Liver (tissue), 9 donors: ENCODE measurements around the gene PRAMEF20. TPM values are rescaled to one million over a fixed set of nuclear protein-coding genes. Genes with fewer than 3 reads are reported as not detected.
"Not testable (repeated sequence)": the region's sequence is repeated elsewhere in the genome, so short reads cannot be mapped to it uniquely, and the experiment has no call there.

Experiments used
- DNase-seq: peaks from one replicate; pipeline ENCODE4 v3.0.0-alpha.2; 2017; ENCODE audit warnings: low spot score
- H3K27ac ChIP-seq, 2 donors: one replicate each; pipeline ENCODE4 v1.7.0; 2013; ENCODE audit warnings: inconsistent platforms in 2 of 2, low read length in 2 of 2, control low read depth in 1 of 2, low read depth in 1 of 2, mild to moderate bottlenecking in 1 of 2
- H3K27me3 ChIP-seq, 4 donors: one replicate each; pipeline versions ENCODE4 v1.6.1 to v1.7.0; 2013; ENCODE audit warnings: low read length in 3 of 4, inconsistent platforms in 1 of 4, mild to moderate bottlenecking in 1 of 4, moderate library complexity in 1 of 4; ENCODE audit not compliant: control insufficient read depth in 4 of 4, insufficient read depth in 4 of 4
- H3K36me3 ChIP-seq, 4 donors: one replicate each; pipeline versions ENCODE4 v1.6.1 to v1.7.0; 2013; ENCODE audit warnings: low read length in 3 of 4, mild to moderate bottlenecking in 3 of 4, low read depth in 1 of 4, moderate library complexity in 1 of 4; ENCODE audit not compliant: control insufficient read depth in 4 of 4, insufficient read depth in 3 of 4
- H3K4me1 ChIP-seq, 4 donors: one replicate each; pipeline versions ENCODE4 v1.6.1 to v1.7.0; 2013; ENCODE audit warnings: low read length in 3 of 4, mild to moderate bottlenecking in 3 of 4, moderate library complexity in 1 of 4; ENCODE audit not compliant: control insufficient read depth in 4 of 4, insufficient read depth in 4 of 4
- H3K4me3 ChIP-seq, 3 donors: one replicate each; pipeline versions ENCODE4 v1.6.1 to v1.7.0; 2013; ENCODE audit warnings: low read length in 3 of 3, control low read depth in 1 of 3, low read depth in 1 of 3, mild to moderate bottlenecking in 1 of 3
- H3K9ac ChIP-seq, 2 donors: one replicate each; pipeline ENCODE4 v1.7.0; 2013; ENCODE audit warnings: low read length in 2 of 2, mild to moderate bottlenecking in 2 of 2, moderate library complexity in 2 of 2, control low read depth in 1 of 2, low read depth in 1 of 2
- H3K9me3 ChIP-seq, 4 donors: one replicate each; pipeline versions ENCODE4 v1.6.1 to v1.7.0; 2013; ENCODE audit warnings: low read length in 3 of 4; ENCODE audit not compliant: control insufficient read depth in 4 of 4
- RAD21 ChIP-seq, 2 donors: IDR thresholded peaks; 2 replicates each; pipeline ENCODE4 v1.6.1; 2016; ENCODE audit warnings: antibody characterized with exemption in 2 of 2, mild to moderate bottlenecking in 2 of 2
- WGBS: extraction: QIAGEN DNeasy Blood & Tissue Kit; methylation state at CpG from one replicate; pipeline ENCODE4 v1.1.7; 2013; 5-methylcytosine and 5-hydroxymethylcytosine counted together
- polyA plus RNA-seq, 2 donors: library from polyadenylated mRNA; stranded (reverse) in 1 of 2; unstranded in 1 of 2; fragments of 200-250 nt in 1 of 2; fragments of >200 nt in 1 of 2; fragmentation: Nextera tagmentation in 1 of 2; extraction: Ambion mirVana in 1 of 2; gene quantifications; one replicate each; pipeline versions ENCODE4 v1.2.1 to v1.2.3, GENCODE V29; 2013 to 2015
- total RNA-seq, 2 donors: library from RNA; depleted of rRNA; stranded (reverse); fragments of >200 nt; gene quantifications; one replicate each; pipeline ENCODE4 v1.2.3, GENCODE V29; 2014
- donor health status: healthy.
- donor health status: healthy.
- donor health status: healthy.
- donor health status: healthy.
- donor health status: healthy.

PRAMEF20 gene
- not detected for total RNA-seq
- not detected for polyA plus RNA-seq

- H3K4me1 ChIP-seq, H3K36me3 ChIP-seq, DNase-seq, H3K9me3 ChIP-seq, H3K9ac ChIP-seq, H3K4me3 ChIP-seq, H3K27ac ChIP-seq, H3K27me3 ChIP-seq: not testable (repeated sequence)
- WGBS, result 62% methylated on average over 4 of the region's 4 CpGs
These were observed at the start of gene PRAMEF20 for GRCh38 chr1:13410150-13410549. PRAMEF20 (plus strand) TSS chr1:13410450; CDS start chr1:13416355, 5,905 bp downstream.

- WGBS, result 100% methylated on average over 1 of the region's 7 CpGs
- H3K36me3 ChIP-seq, H3K27ac ChIP-seq, H3K4me1 ChIP-seq, DNase-seq, H3K9ac ChIP-seq, H3K4me3 ChIP-seq, H3K27me3 ChIP-seq, H3K9me3 ChIP-seq: not testable (repeated sequence)
These were observed 47.9 kb upstream of the PRAMEF20 start for GRCh38 chr1:13362364-13362763.

- not testable (repeated sequence) for H3K9ac ChIP-seq, H3K9me3 ChIP-seq, H3K36me3 ChIP-seq, DNase-seq, H3K4me1 ChIP-seq, H3K27ac ChIP-seq, H3K4me3 ChIP-seq, H3K27me3 ChIP-seq
- WGBS, result 81% methylated on average over 3 of the region's 4 CpGs
These were observed 45.3 kb upstream of the PRAMEF20 start for GRCh38 chr1:13364928-13365327.

DNA sequence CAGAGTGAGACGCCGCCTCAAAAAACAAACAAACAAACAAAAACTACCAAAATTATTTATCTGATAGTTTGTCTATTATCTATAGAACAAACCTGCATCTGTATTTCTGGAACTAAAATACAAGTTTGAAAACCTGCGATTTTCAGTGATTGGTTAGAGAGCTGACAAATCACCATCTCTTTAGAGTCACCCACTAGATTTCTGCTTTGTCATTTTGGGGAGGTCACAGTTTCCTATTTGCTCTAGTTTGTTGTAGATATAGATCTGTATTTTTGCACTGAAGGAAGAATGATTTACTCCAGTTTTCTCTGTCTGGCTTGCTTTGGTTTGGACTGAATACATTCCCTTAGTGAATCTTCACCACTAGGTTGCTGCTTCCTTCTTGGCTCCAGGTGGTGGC is 43.7 kb upstream of the PRAMEF20 start:
- not testable (repeated sequence) for H3K27ac ChIP-seq, H3K4me1 ChIP-seq, H3K4me3 ChIP-seq, H3K9me3 ChIP-seq, H3K9ac ChIP-seq, H3K36me3 ChIP-seq, H3K27me3 ChIP-seq, DNase-seq
- WGBS, result 82% methylated on average over 3 of the region's 3 CpGs

- H3K9ac ChIP-seq, DNase-seq, H3K4me3 ChIP-seq, H3K9me3 ChIP-seq, H3K36me3 ChIP-seq, H3K27ac ChIP-seq, H3K4me1 ChIP-seq, H3K27me3 ChIP-seq: not testable (repeated sequence)
- 71% methylated on average over 4 of the region's 4 CpGs for WGBS
- peak in 1 of 2 donors; percentile 24 for TF ChIP-seq RAD21 (IDR thresholded peaks at IDR 0.05)
These were observed 41.7 kb upstream of the PRAMEF20 start for GRCh38 chr1:13368544-13368943.

DNA sequence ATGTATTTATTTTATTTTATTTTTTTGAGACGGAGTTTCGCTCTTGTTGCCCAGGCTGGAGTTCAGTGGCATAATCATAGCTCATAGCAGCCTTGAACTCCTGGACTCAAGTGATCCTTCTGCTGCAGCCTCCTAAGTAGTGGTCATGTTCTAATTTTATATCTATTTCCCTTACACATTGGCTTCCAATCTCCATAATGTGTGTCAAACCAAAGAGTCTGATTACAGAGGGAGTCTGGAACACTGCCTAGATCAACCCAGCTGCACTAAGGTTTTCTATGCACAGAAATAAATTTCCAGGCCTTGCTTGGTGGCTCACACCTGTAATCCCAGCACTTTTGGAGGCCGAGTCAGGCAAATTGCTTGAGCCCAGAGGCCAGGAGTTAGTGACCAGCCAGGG is 31.3 kb upstream of the PRAMEF20 start:
- 80% methylated on average over 3 of the region's 3 CpGs for WGBS
- not testable (repeated sequence) for H3K36me3 ChIP-seq, DNase-seq, H3K27ac ChIP-seq, H3K4me1 ChIP-seq, H3K27me3 ChIP-seq, H3K9me3 ChIP-seq, H3K4me3 ChIP-seq, H3K9ac ChIP-seq

- WGBS, result 76% methylated on average over 3 of the region's 3 CpGs
- not testable (repeated sequence) for DNase-seq, H3K27ac ChIP-seq, H3K27me3 ChIP-seq, H3K36me3 ChIP-seq, H3K4me3 ChIP-seq, H3K4me1 ChIP-seq, H3K9ac ChIP-seq, H3K9me3 ChIP-seq
These were observed 29.9 kb upstream of the PRAMEF20 start for GRCh38 chr1:13380380-13380779.

DNA sequence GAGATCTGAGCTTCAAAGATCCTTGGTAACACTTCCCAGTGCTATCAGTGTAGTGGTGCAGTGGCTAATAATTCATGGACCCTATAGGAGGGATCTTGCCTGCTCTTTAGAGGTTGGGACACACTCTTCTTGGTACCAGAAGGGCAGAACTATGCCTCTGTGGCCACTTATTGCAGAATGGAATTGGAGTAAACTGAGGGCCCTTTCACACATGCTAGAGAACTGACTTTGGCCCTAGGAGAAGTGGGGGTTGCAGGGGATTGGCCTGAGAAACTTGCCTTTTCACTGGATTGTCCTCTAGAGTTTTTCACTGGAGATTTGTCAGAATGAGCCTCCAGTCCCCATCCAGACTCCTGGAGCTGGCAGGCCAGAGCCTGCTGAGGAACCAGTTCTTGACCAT is 20.9 kb upstream of the PRAMEF20 start, which contains the start of gene PRAMEF17:
PRAMEF17 (plus strand) TSS at position 301 of the 400 bp plus-strand sequence; CDS start at position 327, 26 bp downstream.
- H3K4me1 ChIP-seq, DNase-seq, H3K36me3 ChIP-seq, H3K27ac ChIP-seq, H3K27me3 ChIP-seq, H3K4me3 ChIP-seq, H3K9me3 ChIP-seq, H3K9ac ChIP-seq: not testable (repeated sequence)

DNA sequence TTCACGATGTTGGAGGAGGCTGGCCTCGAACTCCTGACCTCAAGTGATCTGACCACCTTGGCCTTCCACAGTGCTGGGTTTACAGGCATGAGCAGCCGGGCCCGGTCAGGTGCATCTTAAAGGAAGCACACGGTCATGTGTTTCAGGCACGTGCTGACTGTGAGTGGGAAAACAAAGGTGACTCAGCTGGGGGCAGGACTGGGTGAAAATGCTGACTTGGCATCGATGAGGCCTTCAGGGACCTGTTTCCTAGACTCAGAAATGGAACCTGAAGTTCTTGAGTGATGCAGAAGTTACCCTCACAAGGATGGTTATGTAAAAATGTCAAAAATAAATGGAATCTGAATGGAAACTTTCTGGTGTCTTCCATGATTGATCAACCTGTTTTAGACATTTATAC is 17.2 kb upstream of the PRAMEF20 start:
- WGBS, result 68% methylated on average over 7 of the region's 7 CpGs

More for the DNA sequence above, 17.2 kb upstream of the PRAMEF20 start:
- H3K27me3 ChIP-seq, H3K9ac ChIP-seq, H3K36me3 ChIP-seq, H3K4me1 ChIP-seq, H3K9me3 ChIP-seq, H3K27ac ChIP-seq, H3K4me3 ChIP-seq, DNase-seq: not testable (repeated sequence)
